DLD1 (cell line): ENCODE measurements around the gene JMJD8.

Source experiments
- in situ Hi-C: cut with HindIII; loops from 2 replicates; pipeline ENCODE4 v1.10.0; 2017; ENCODE audit warnings: low sequenced_read_pairs

The JMJD8 gene

GRCh38 chr16:684071-684794 is at the start of gene JMJD8:
TSS of gene JMJD8 (minus strand) at chr16:684334. CDS start at chr16:684319, 15 bp downstream.
- in situ Hi-C loops, result no loop called here

GRCh38 chr16:733382-734207 is 49.5 kb upstream of the JMJD8 start:
- in situ Hi-C loops, result no loop called here

- in situ Hi-C loops, result no loop called here
These were observed 48.8 kb upstream of the JMJD8 start for GRCh38 chr16:732936-733335.

- in situ Hi-C loops, result no loop called here
These were observed 48.2 kb upstream of the JMJD8 start for GRCh38 chr16:732332-732731.

GRCh38 chr16:730666-731509 is 46.8 kb upstream of the JMJD8 start:
- in situ Hi-C loops, result no loop called here

GRCh38 chr16:729768-730665 is 45.9 kb upstream of the JMJD8 start:
- in situ Hi-C loops, result no loop called here

GRCh38 chr16:728890-729744 is 45.0 kb upstream of the JMJD8 start:
- in situ Hi-C loops, result no loop called here

DNA sequence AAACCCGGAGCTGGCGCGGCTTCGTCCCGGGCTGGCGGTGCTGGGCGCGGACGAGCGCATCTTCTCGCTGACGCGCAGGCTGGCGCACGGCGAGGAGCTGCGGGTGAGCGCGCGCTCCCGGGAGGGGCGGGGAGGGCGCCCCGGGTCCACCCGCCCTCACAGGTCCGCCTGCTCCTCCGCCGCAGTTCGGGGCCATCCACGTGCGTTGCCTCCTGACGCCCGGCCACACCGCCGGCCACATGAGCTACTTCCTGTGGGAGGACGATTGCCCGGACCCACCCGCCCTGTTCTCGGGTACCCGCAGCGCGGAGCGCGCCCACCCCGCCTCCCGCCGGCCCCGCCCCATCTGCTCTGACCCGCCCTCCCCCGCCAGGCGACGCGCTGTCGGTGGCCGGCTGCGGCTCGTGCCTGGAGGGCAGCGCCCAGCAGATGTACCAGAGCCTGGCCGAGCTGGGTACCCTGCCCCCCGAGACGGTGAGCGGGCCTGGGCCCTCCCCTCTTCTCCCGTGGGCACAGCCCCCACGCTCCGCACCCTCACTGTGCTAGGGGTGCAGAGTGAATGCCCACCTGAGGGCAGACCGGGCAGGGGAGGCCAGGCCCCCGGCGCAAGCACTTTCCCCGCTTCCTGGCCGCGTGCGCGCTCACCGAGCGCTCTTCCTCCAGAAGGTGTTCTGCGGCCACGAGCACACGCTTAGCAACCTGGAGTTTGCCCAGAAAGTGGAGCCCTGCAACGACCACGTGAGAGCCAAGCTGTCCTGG is 44.2 kb upstream of the JMJD8 start:
- in situ Hi-C loops, result no loop called here

DNA sequence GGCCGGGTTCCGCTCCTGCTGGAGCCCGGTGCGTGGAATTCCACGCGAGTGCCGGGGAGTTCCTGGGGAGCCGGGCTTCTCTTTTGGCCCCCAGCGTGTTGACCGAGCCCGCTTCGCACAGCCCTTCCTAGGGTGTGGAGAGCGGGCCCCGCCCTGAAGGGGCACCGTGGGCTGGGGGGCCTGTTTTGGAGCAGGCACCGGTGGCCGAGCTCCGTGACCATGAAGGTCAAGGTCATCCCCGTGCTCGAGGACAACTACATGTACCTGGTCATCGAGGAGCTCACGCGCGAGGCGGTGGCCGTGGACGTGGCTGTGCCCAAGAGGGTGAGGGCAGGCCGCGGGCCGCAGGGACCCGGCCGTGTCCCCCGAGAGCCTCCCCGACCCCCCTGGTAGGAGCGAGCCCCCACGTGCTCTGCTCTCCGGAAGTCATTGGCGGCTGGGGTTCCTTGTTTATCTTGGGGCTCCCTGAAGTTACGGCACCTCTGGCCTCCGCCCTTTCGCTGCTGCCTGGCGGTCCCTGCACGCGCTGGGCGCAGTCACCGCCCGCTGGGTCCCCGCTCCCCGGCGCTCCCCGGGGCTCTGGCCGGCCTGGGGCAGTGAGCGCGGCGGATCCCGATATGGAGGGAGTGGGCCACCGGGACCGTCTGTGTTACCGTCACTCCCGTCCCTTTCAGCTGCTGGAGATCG is 43.3 kb upstream of the JMJD8 start:
- in situ Hi-C loops, result no loop called here

GRCh38 chr16:726438-727290 is 42.5 kb upstream of the JMJD8 start, which contains the start of the genes CCDC78 and HAGHL:
TSS of gene CCDC78 (minus strand) at chr16:726443. CDS start at chr16:726367, 76 bp downstream.
TSS of gene HAGHL (plus strand) at chr16:727106. CDS start at chr16:727510, 404 bp downstream.
- in situ Hi-C loops, result no loop called here

DNA sequence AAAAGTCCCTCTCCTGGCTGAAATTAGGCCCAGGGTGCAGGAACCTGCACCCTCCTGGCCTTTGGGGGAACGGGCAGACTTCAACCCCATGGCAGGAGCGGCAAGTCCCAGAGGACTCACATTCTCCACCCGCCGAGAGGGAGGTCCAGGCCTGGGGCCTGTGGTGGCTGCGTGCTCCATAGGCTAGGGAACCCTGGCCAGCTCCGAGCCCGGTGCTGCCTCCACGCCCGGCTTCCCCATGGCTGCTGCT is 42.0 kb upstream of the JMJD8 start:
- in situ Hi-C loops, result no loop called here

- in situ Hi-C loops, result no loop called here
These were observed 41.5 kb upstream of the JMJD8 start for GRCh38 chr16:725463-726187.

GRCh38 chr16:725041-725376 is 40.9 kb upstream of the JMJD8 start:
- in situ Hi-C loops, result no loop called here

DNA sequence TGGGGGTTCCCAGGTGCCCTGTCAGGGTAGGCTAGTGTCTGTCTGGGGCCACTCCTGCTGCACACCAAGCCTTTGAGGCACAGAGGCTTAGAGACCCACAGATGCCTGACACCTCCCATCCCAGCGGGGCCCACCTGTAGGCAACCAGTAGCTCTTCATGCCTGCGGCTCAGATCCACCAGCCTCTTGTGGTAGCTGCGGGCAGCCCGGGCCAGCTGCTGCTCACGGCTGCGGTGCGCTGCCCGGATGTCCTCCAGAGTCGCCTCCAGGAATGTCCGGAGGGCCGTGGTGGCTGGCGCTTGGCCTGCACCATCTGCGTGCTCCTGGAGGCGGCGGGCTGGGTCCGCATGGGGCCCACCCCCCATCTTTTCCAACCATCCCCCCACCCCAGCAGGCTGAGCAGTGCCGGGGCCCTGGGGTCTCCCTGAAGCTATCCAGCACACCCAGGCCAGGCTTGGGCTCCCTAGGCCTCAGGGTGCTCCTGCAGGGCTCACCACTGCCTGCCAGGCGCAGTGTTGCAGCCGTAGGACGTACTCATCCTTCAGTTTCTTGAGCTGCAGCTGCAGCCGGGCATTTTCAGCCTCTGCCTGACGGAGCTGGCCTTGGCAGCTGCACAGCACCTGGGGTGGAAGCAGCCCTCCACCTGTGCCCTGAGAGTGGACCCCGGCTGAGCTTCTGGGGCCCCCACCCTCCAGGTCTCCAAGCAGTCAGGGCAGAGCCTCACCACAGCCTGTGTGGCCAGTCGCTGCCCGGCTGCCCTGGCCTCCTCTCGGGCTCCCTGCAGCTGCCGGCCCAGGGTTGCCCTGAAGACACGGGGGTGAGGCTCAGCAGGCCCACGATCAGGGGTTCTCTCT is 40.3 kb upstream of the JMJD8 start:
- in situ Hi-C loops, result no loop called here

DNA sequence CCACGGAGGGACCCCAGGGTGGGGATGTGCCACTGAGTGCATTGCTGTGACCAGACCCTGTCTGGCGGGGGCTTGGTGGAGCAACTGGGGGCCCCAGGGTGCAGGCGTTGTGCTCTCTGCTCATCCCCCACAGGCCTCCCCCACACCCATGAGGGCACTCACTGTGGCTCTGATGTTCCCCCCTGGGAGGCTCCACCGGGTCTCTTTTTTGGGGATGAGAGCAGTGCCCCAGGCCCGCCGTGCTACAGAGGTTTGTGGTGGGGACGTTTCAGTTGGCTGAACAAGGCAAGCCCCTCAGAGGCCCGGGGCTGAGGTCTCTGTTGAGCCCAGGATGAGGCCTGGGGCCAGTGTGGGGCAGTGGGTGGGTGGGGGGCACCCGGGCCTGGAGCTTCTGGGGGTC is 39.6 kb upstream of the JMJD8 start:
- in situ Hi-C loops, result no loop called here
